ENCODE measurements around the gene ZNF597.

The ZNF597 gene, protein sequence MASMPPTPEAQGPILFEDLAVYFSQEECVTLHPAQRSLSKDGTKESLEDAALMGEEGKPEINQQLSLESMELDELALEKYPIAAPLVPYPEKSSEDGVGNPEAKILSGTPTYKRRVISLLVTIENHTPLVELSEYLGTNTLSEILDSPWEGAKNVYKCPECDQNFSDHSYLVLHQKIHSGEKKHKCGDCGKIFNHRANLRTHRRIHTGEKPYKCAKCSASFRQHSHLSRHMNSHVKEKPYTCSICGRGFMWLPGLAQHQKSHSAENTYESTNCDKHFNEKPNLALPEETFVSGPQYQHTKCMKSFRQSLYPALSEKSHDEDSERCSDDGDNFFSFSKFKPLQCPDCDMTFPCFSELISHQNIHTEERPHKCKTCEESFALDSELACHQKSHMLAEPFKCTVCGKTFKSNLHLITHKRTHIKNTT

GRCh38 chr16:3443108-3444031 lies at the start of gene ZNF597, which contains the start of gene NAA60:
ZNF597 (minus strand) TSS chr16:3443504; CDS start chr16:3443153, 351 bp downstream.
NAA60 (plus strand) TSS chr16:3443680; CDS start chr16:3476228, 32,548 bp downstream.
- no peak within 1 kb of the TSS for H2AFZ ChIP-seq (ENCODE audit: low read depth, low read length)
- peaks cover 3% of the 10 kb centered on the region for H3K4me1 ChIP-seq (ENCODE audit: insufficient read depth, low read length)
- H3K9me3 ChIP-seq (ENCODE audit: low read length) = no peaks in the 10 kb centered on the region
- peak within 1 kb of the TSS; percentile 85 for H3K4me3 ChIP-seq (ENCODE audit: low read length)
- no peaks in the 10 kb centered on the region for H3K27me3 ChIP-seq (ENCODE audit: insufficient read depth, low read length)
- peaks cover 8% of the 10 kb centered on the region for H3K36me3 ChIP-seq (ENCODE audit: insufficient read depth, low read length)

- no peaks in the 10 kb centered on the region for H3K4me1 ChIP-seq (ENCODE audit: insufficient read depth, low read length)
- H3K27me3 ChIP-seq (ENCODE audit: insufficient read depth, low read length) = no peaks in the 10 kb centered on the region
- H3K4me3 ChIP-seq (ENCODE audit: low read length) = no peak overlapping the region
- H3K9me3 ChIP-seq (ENCODE audit: low read length) = no peaks in the 10 kb centered on the region
- no peaks in the 10 kb centered on the region for H3K36me3 ChIP-seq (ENCODE audit: insufficient read depth, low read length)
- H2AFZ ChIP-seq (ENCODE audit: low read depth, low read length) = no peak overlapping the region
Measured at GRCh38 chr16:3492356-3492755, 49.1 kb upstream of the ZNF597 start.

- Histone ChIP-seq H3K27me3 (ENCODE audit: insufficient read depth, low read length) (no peaks in the 10 kb centered on the region), H2AFZ (ENCODE audit: low read depth, low read length) (no peak overlapping the region), H3K36me3 (ENCODE audit: insufficient read depth, low read length) (peaks cover 9% of the 10 kb centered on the region), H3K4me1 (ENCODE audit: insufficient read depth, low read length) (no peaks in the 10 kb centered on the region), H3K9me3 (ENCODE audit: low read length) (no peaks in the 10 kb centered on the region), H3K4me3 (ENCODE audit: low read length) (no peak overlapping the region)
Measured at GRCh38 chr16:3490911-3491629, 47.8 kb upstream of the ZNF597 start.

GRCh38 chr16:3488801-3489200 lies 45.5 kb upstream of the ZNF597 start:
- H3K4me1 ChIP-seq (ENCODE audit: insufficient read depth, low read length) = peaks cover 17% of the 10 kb centered on the region
- H2AFZ ChIP-seq (ENCODE audit: low read depth, low read length) = no peak overlapping the region
- no peaks in the 10 kb centered on the region for H3K9me3 ChIP-seq (ENCODE audit: low read length)
- no peak overlapping the region for H3K4me3 ChIP-seq (ENCODE audit: low read length)
- H3K27me3 ChIP-seq (ENCODE audit: insufficient read depth, low read length) = no peaks in the 10 kb centered on the region
- H3K36me3 ChIP-seq (ENCODE audit: insufficient read depth, low read length) = peaks cover 21% of the 10 kb centered on the region

DNA sequence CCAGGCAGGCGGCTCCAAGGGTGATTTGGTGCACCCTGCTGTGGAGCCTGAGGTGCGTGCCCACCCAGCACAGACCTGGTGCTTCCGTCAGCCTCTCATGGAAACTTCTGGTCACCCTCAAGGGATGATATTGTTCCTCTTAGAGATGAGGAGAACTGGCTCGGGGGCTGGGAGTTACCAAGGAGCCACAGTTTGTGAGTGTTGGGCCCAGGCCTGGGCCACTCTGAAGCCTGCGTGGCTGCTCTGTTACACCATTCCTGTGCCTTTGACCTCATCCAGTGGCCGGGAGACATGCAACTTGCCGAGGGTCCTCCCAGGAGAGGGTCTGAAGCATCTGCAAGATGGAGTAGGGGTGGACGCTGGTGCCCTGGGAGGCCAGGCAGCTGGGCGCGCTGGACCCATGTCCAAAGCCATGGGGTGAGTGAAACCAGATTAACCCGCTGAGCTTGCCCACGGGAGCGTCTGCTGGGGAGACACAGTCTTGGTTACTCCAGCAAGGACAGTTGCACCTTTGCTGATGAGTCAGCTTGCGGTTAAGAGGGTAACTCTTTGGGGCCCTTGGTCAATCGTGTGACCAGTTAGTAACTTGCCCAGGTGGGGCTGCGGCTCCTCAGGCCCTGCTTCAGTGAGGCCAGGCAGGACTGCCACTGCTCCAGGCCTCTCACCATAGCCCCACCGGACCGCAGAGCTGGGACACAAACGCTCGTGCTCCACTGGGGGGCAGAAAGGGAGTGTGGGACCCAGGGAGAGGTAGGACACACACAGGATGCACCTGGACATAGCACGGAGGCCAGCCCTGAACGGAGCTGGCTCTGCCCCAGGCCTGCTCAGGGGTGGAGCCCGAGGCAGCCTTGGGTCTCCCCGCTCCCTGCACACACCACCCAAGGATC lies 44.5 kb upstream of the ZNF597 start:
- Histone ChIP-seq H3K4me1 (ENCODE audit: insufficient read depth, low read length) (peaks cover 27% of the 10 kb centered on the region), H3K27me3 (ENCODE audit: insufficient read depth, low read length) (no peaks in the 10 kb centered on the region), H3K36me3 (ENCODE audit: insufficient read depth, low read length) (peaks cover 31% of the 10 kb centered on the region), H3K4me3 (ENCODE audit: low read length) (no peak overlapping the region), H2AFZ (ENCODE audit: low read depth, low read length) (no peak overlapping the region), H3K9me3 (ENCODE audit: low read length) (no peaks in the 10 kb centered on the region)

- Histone ChIP-seq H3K9me3 (ENCODE audit: low read length) (no peaks in the 10 kb centered on the region), H3K4me1 (ENCODE audit: insufficient read depth, low read length) (peaks cover 27% of the 10 kb centered on the region), H3K36me3 (ENCODE audit: insufficient read depth, low read length) (peaks cover 33% of the 10 kb centered on the region), H2AFZ (ENCODE audit: low read depth, low read length) (no peak overlapping the region), H3K27me3 (ENCODE audit: insufficient read depth, low read length) (no peaks in the 10 kb centered on the region), H3K4me3 (ENCODE audit: low read length) (no peak overlapping the region)
Measured at GRCh38 chr16:3486506-3487215, 43.4 kb upstream of the ZNF597 start.

DNA sequence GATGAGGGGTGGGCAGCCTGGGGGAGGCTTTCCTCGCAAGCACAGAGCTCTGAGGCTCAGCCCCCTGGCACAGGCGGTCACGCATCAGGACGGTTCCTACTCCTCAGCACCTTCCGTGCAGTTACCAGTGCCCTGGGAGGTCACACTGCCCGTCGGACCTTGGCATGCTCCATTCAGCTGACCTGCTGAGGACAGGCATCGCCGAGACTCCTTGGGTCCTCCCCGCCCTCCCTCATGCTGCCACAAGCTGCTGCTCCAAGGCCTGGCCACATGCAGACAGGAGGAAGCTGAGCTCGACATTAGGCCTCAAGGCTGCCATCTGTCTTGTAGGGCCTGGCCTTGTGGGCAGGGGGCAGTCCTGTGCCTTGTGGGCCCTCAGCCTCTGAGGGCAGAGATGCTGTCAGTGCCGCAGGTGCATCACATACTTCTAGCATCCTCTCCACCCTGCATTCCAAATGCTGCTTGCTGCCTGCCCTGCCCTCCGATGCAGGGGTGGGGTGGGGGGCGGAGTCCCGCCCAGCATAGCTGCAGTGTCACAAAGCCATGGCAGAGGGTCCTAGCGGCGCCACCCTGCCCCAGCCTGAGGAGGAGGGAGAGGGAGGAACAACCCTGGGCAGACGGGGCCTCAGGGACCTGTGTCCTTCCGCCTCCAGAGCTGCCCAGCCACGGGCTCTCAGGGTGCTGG lies 42.7 kb upstream of the ZNF597 start:
- peaks cover 39% of the 10 kb centered on the region for H3K36me3 ChIP-seq (ENCODE audit: insufficient read depth, low read length)
- no peaks in the 10 kb centered on the region for H3K9me3 ChIP-seq (ENCODE audit: low read length)

GRCh38 chr16:3485097-3485745 lies 41.9 kb upstream of the ZNF597 start:
- no peaks in the 10 kb centered on the region for H3K9me3 ChIP-seq (ENCODE audit: low read length)
- H3K4me1 ChIP-seq (ENCODE audit: insufficient read depth, low read length) = peaks cover 27% of the 10 kb centered on the region
- no peak overlapping the region for H3K4me3 ChIP-seq (ENCODE audit: low read length)
- H3K36me3 ChIP-seq (ENCODE audit: insufficient read depth, low read length) = peaks cover 44% of the 10 kb centered on the region
- H3K27me3 ChIP-seq (ENCODE audit: insufficient read depth, low read length) = no peaks in the 10 kb centered on the region
- no peak overlapping the region for H2AFZ ChIP-seq (ENCODE audit: low read depth, low read length)

More for the DNA sequence above, 42.7 kb upstream of the ZNF597 start:
- Histone ChIP-seq H3K4me3 (ENCODE audit: low read length) (no peak overlapping the region), H2AFZ (ENCODE audit: low read depth, low read length) (no peak overlapping the region), H3K4me1 (ENCODE audit: insufficient read depth, low read length) (peaks cover 27% of the 10 kb centered on the region), H3K27me3 (ENCODE audit: insufficient read depth, low read length) (no peaks in the 10 kb centered on the region)

DNA sequence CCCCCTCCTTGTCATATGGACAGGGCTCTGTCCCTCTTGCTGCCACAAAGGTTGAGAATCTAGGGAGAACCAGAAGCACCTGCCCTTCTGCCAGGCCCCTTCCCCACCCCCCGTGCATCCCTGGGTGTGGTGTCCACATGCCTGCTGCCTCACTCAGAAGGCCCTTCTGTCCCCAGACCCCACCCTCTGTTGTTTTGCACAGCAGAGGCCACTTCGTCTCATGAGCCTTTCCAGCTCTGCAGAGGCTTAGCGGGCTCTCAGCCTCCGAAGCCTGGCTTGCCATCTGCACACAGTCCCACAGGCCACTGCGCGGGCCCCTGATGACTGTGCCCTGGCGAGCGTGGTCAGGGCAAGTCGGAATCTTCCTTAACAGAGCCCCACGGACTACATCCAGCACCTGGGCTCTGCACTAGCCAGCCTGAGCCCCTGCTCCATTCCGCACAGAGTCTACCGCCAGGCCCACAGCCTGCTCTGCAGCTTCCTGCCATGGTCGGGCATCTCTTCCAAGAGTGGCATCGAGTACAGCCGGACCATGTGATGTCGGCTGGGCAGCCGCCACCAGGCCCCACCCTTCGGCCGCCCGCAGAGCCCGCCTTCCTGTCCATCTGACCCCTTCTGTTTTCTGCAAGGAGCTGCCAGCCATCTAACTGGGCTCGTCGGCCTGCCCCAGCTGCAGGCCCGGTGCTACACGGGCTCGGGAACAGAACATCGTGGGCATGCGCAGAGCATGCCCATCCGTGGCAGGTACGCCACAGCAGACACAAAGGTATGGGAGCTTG lies 41.2 kb upstream of the ZNF597 start:
- Histone ChIP-seq H3K9me3 (ENCODE audit: low read length) (no peaks in the 10 kb centered on the region), H3K4me3 (ENCODE audit: low read length) (no peak overlapping the region), H3K4me1 (ENCODE audit: insufficient read depth, low read length) (peaks cover 27% of the 10 kb centered on the region), H2AFZ (ENCODE audit: low read depth, low read length) (no peak overlapping the region), H3K36me3 (ENCODE audit: insufficient read depth, low read length) (peaks cover 48% of the 10 kb centered on the region), H3K27me3 (ENCODE audit: insufficient read depth, low read length) (no peaks in the 10 kb centered on the region)

GRCh38 chr16:3482659-3483241 lies 39.4 kb upstream of the ZNF597 start:
- Histone ChIP-seq H3K9me3 (ENCODE audit: low read length) (no peaks in the 10 kb centered on the region), H3K4me1 (ENCODE audit: insufficient read depth, low read length) (peaks cover 36% of the 10 kb centered on the region), H3K36me3 (ENCODE audit: insufficient read depth, low read length) (peaks cover 52% of the 10 kb centered on the region), H3K4me3 (ENCODE audit: low read length) (no peak overlapping the region), H3K27me3 (ENCODE audit: insufficient read depth, low read length) (no peaks in the 10 kb centered on the region), H2AFZ (ENCODE audit: low read depth, low read length) (no peak overlapping the region)

Data from neuron (in vitro differentiated cells).